ENCODE results near the gene ASAP2.

Gene ASAP2

GRCh38 chr2:9300214-9300613, 93.6 kb downstream of the ASAP2 start:
- no peak for TF ChIP-seq CTCF (IDR thresholded peaks at IDR 0.05; ENCODE audit: control insufficient read depth, insufficient read depth, low read depth, low read length, missing control alignments)

GRCh38 chr2:9300829-9301453, 94.3 kb downstream of the ASAP2 start:
- DNase-seq (ENCODE audit: low read depth) = no peak
- no peak for TF ChIP-seq CTCF (IDR thresholded peaks at IDR 0.05; ENCODE audit: control insufficient read depth, insufficient read depth, low read depth, low read length, missing control alignments)
- no peak overlapping the region for H3K4me3 ChIP-seq (ENCODE audit: control insufficient read depth, low read depth, low read length)

More at GRCh38 chr2:9300214-9300613, 93.6 kb downstream of the ASAP2 start:
- DNase-seq (ENCODE audit: low read depth) = no peak
- H3K4me3 ChIP-seq (ENCODE audit: control insufficient read depth, low read depth, low read length) = no peak overlapping the region

- H3K4me3 ChIP-seq (ENCODE audit: control insufficient read depth, low read depth, low read length) = no peak overlapping the region
- DNase-seq (ENCODE audit: low read depth) = no peak
- TF ChIP-seq CTCF (IDR thresholded peaks at IDR 0.05; ENCODE audit: control insufficient read depth, insufficient read depth, low read depth, low read length, missing control alignments) = no peak
Measured at GRCh38 chr2:9302755-9303154, 96.1 kb downstream of the ASAP2 start.

DNA sequence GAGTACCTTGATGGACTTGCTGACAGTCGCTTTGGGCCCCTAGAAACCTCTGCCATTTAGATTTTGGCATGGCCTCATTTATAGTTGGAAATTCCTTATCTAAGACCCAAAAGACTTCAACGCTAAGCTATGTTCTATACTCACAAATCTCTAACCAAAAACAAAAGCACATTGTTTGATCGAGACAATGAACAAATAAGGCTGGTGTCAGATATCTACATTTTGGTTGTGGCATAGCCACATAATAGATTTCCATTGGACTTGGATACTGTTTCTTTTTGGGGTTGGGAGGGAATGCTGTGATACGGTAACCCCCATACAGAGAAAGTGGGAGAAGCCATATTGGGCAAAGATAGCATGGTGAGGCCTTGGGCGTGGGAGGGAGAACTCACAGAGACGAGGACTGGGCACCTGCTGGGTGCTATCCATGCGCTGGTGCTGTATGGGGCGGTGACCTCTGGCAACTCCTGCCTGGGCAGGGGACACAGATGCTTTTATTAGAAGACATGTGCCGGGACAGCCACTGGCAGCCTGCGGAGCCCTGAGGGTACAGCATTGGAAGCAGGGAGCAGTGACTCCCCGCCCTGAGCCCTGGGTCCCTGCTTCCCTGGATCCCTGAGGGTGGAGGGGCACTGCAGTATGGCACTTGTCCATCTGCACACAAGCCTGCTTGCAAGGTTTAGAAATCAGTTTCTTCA, 97.1 kb downstream of the ASAP2 start:
- no peak overlapping the region for H3K4me3 ChIP-seq (ENCODE audit: control insufficient read depth, low read depth, low read length)
- no peak for DNase-seq (ENCODE audit: low read depth)
- no peak for TF ChIP-seq CTCF (IDR thresholded peaks at IDR 0.05; ENCODE audit: control insufficient read depth, insufficient read depth, low read depth, low read length, missing control alignments)

- no peak overlapping the region for H3K4me3 ChIP-seq (ENCODE audit: control insufficient read depth, low read depth, low read length)
- TF ChIP-seq CTCF (IDR thresholded peaks at IDR 0.05; ENCODE audit: control insufficient read depth, insufficient read depth, low read depth, low read length, missing control alignments) = no peak
- no peak for DNase-seq (ENCODE audit: low read depth)
Measured at GRCh38 chr2:9306911-9307310, 100.3 kb downstream of the ASAP2 start.

DNA sequence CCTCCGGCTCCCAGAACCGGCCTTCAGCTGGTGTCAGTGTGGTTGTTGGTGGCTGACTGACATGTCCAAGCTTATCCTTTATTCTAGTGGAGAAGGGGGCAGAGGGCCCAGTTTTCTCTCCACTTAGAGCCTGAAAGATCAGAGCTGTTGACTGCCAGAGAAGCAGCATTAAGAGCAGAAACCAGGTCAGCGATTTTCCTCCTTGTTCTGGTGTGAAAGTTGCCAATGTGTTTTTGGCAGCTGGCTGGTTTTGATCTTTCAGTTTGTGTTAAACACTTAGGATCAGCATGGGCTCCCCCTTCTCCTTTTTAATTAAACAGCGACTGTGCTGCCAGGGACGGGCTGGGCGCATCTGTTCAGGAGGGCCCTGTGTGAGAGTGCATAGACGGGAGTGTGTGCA, 100.9 kb downstream of the ASAP2 start:
- H3K4me3 ChIP-seq (ENCODE audit: control insufficient read depth, low read depth, low read length) = no peak overlapping the region
- TF ChIP-seq CTCF (IDR thresholded peaks at IDR 0.05; ENCODE audit: control insufficient read depth, insufficient read depth, low read depth, low read length, missing control alignments) = no peak
- DNase-seq (ENCODE audit: low read depth) = no peak
